Mononuclear cell (primary cell): Measurements from ENCODE around the gene ANXA11. TPM values are rescaled to one million over a fixed set of nuclear protein-coding genes. Genes with fewer than 3 reads are reported as not detected.

ENCODE experiments used
- total RNA-seq: library from RNA; depleted of rRNA; stranded (reverse); fragments of >200 nt; gene quantifications from one replicate; pipeline ENCODE4 v1.2.3, GENCODE V29; 2012

ANXA11 gene
- total RNA-seq, 1 donor = 61.6 TPM

Other genes with a start within 250 kb of the ANXA11 start
- 3.0 TPM for gene TMEM254, start 126.9 kb downstream of the ANXA11 start, total RNA-seq
- gene PLAC9, start 72.8 kb downstream of the ANXA11 start, total RNA-seq = not detected
- gene MAT1A, start 84.1 kb upstream of the ANXA11 start, total RNA-seq = not detected
- not detected for gene DYDC1, start 151.2 kb upstream of the ANXA11 start, total RNA-seq
- not detected for gene DYDC2, start 151.2 kb upstream of the ANXA11 start, total RNA-seq
- gene PRXL2A, start 203.0 kb upstream of the ANXA11 start, total RNA-seq = 3.3 TPM
- 65.4 TPM for gene TSPAN14, start 248.8 kb upstream of the ANXA11 start, total RNA-seq